AG04450 (cell line): ENCODE measurements around the gene ANKS3. TPM values are rescaled to one million over a fixed set of nuclear protein-coding genes. Genes with fewer than 3 reads are reported as not detected.

Source experiments
- CTCF ChIA-PET: fragments of 300-600, 350-600 bp; formaldehyde crosslinking; extraction: SDS; loops from one replicate; lab custom pipeline; 2022; ENCODE audit warnings: antibody characterized with exemption, inconsistent platforms; lab: Charles Lee
- POLR2A ChIA-PET: fragments of 350-600 bp; formaldehyde crosslinking; extraction: SDS; loops from one replicate; lab custom pipeline; 2021; ENCODE audit warnings: antibody characterized with exemption, inconsistent platforms; lab: Yijun Ruan, JAX
- DNase-seq: peaks from one replicate; pipeline ENCODE4 v3.0.0-alpha.2; 2011; ENCODE audit warnings: low read depth, low spot score
- H3K27ac ChIP-seq: one replicate; pipeline ENCODE4 v1.5.1; 2012; ENCODE audit warnings: low read depth, low read length, control low read depth
- H3K27me3 ChIP-seq: one replicate; pipeline ENCODE4 v1.6.0; 2012; ENCODE audit warnings: low read length; ENCODE audit not compliant: control insufficient read depth, insufficient read depth
- H3K4me3 ChIP-seq: 2 replicates; pipeline ENCODE4 v1.5.1; 2011; ENCODE audit warnings: mild to moderate bottlenecking, low read depth, low read length, control low read depth
- H3K9me3 ChIP-seq: 2 replicates; pipeline ENCODE4 v1.5.1; 2012; ENCODE audit warnings: low read length; ENCODE audit not compliant: control insufficient read depth, insufficient read depth
- polyA plus RNA-seq: library from polyadenylated mRNA; depleted of rRNA; stranded (reverse); fragments of >200 nt; gene quantifications from 2 replicates; pipeline ENCODE4 v1.2.3, GENCODE V29; 2011
- TF ChIP-seq, protein P1 (sequence below): IDR thresholded peaks from 2 replicates; pipeline ENCODE4 v1.5.1; 2011; ENCODE audit warnings: low read depth, low read length, control low read depth, inconsistent platforms

Gene ANKS3
- polyA plus RNA-seq, 1 experiment = 14.0 TPM

- Histone ChIP-seq H3K9me3 (no peaks in the 10 kb centered on the region), H3K4me3 (no peak overlapping the region), H3K27me3 (no peaks in the 10 kb centered on the region), H3K27ac (no peak overlapping the region)
- CTCF ChIA-PET = no interaction called here
- no peak for DNase-seq
- POLR2A ChIA-PET = interaction anchor here (0.5 kb wide), 1 partner anchor 31 kb away, joined by 7 read pairs; no protein-coding TSS in a partner anchor
- TF ChIP-seq, protein P1, sequence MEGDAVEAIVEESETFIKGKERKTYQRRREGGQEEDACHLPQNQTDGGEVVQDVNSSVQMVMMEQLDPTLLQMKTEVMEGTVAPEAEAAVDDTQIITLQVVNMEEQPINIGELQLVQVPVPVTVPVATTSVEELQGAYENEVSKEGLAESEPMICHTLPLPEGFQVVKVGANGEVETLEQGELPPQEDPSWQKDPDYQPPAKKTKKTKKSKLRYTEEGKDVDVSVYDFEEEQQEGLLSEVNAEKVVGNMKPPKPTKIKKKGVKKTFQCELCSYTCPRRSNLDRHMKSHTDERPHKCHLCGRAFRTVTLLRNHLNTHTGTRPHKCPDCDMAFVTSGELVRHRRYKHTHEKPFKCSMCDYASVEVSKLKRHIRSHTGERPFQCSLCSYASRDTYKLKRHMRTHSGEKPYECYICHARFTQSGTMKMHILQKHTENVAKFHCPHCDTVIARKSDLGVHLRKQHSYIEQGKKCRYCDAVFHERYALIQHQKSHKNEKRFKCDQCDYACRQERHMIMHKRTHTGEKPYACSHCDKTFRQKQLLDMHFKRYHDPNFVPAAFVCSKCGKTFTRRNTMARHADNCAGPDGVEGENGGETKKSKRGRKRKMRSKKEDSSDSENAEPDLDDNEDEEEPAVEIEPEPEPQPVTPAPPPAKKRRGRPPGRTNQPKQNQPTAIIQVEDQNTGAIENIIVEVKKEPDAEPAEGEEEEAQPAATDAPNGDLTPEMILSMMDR = no peak
These were observed 43.4 kb upstream of the ANKS3 start for GRCh38 chr16:4777339-4778049.

DNA sequence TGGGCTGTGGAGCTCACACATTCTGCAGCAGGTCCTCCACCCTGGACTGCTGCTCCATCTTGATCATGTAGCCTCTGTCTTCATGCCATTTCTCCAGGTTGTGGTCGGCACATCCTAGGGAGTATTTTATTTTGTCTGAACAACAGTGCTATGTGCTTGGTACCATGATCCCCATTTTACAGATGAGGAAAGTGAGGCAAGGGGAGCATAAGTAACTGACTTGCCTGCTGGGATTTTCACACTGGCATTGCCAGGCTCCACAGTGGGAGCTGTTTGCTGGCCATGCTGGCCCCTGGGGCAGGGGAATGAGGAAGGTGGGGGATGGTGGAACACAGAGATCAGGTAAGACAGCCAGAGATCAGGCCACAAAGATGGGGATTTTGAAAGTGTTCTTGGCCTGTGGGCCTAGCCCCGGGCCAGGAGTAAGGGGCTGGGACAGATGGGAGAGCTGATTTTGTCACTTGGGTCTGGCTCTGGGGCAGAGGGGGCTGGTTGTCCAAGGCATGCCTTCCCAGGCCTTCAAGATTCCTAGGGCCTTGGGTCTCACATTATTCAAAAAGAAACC lies 42.2 kb upstream of the ANKS3 start:
- CTCF ChIA-PET = no interaction called here
- POLR2A ChIA-PET = no interaction called here
- H3K4me3 ChIP-seq = no peak overlapping the region
- no peaks in the 10 kb centered on the region for H3K27me3 ChIP-seq
- TF ChIP-seq, protein P1 = no peak
- H3K9me3 ChIP-seq = no peaks in the 10 kb centered on the region
- no peak for DNase-seq
- no peak overlapping the region for H3K27ac ChIP-seq

- H3K27ac ChIP-seq = no peak overlapping the region
- CTCF ChIA-PET = no interaction called here
- no peak overlapping the region for H3K4me3 ChIP-seq
- H3K9me3 ChIP-seq = no peaks in the 10 kb centered on the region
- no peaks in the 10 kb centered on the region for H3K27me3 ChIP-seq
- TF ChIP-seq, protein P1 = no peak
- DNase-seq = no peak
- POLR2A ChIA-PET = interaction anchor here (0.6 kb wide), 1 partner anchor 31 kb away, joined by 4 read pairs; no protein-coding TSS in a partner anchor
These were observed 40.9 kb upstream of the ANKS3 start for GRCh38 chr16:4775005-4775404.

- ChIA-PET POLR2A (interaction anchor here (0.6 to 0.7 kb wide), 2 partner anchors 24 to 70 kb away, joined by 3 read pairs; no protein-coding TSS in a partner anchor), CTCF (no interaction called here)
- no peaks in the 10 kb centered on the region; the same call in 1 of the 2 replicates for H3K9me3 ChIP-seq
- DNase-seq = no peak
- TF ChIP-seq, protein P1 = no peak
- H3K4me3 ChIP-seq = no peak overlapping the region
- no peak overlapping the region for H3K27ac ChIP-seq
- no peaks in the 10 kb centered on the region for H3K27me3 ChIP-seq
These were observed 38.3 kb upstream of the ANKS3 start for GRCh38 chr16:4772351-4772750.

DNA sequence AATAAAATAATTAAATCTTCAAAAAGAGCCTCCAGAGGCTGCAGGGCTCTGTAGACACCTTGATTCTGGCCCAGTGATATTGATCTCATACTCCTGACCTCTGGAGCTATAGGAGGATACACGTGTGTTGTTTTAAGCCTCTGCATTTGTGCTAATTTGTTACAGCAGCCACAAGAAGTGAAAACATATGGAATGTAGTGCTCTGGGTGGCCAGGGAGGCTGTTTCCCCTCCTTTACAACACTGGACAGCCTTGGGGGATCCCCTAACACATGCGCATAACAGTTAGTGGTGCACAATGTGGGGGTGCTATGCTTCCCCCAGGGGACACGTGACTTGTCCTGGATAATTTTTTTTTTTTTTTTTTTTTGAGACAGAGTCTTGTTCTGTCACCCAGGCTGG lies 37.6 kb upstream of the ANKS3 start:
- no peak for DNase-seq
- H3K4me3 ChIP-seq = no peak overlapping the region
- no peak overlapping the region for H3K27ac ChIP-seq
- H3K27me3 ChIP-seq = no peaks in the 10 kb centered on the region
- TF ChIP-seq, protein P1 = no peak
- ChIA-PET POLR2A (no interaction called here), CTCF (no interaction called here)
- no peaks in the 10 kb centered on the region; the same call in 1 of the 2 replicates for H3K9me3 ChIP-seq
